Ovary (tissue), 3 donors: ENCODE results near the gene LUZP2.

Experiments
- CTCF ChIP-seq, 3 donors: fragments of 450-650 bp in 2 of 3; fragments of 200-600 bp in 1 of 3; IDR thresholded peaks; one replicate each; pipeline versions ENCODE4 v1.5.1 to v1.8.0; 2016 to 2022; ENCODE audit warnings: antibody characterized with exemption in 3 of 3, mild to moderate bottlenecking in 1 of 3
- POLR2A ChIP-seq: fragments of 450-650 bp; IDR thresholded peaks from one replicate; pipeline ENCODE4 v1.6.1; 2017; ENCODE audit warnings: antibody characterized with exemption, mild to moderate bottlenecking, moderate library complexity
- donor health status: DM: no; HTN: no; CAD: no.

GRCh38 chr11:25039165-25039564 is 542.3 kb downstream of the LUZP2 start:
- TF ChIP-seq CTCF (IDR thresholded peaks at IDR 0.05) (no peak), POLR2A (no peak)
